ENCODE data around the gene PRKN. TPM values are rescaled to one million over a fixed set of nuclear protein-coding genes. Genes with fewer than 3 reads are reported as not detected.

The PRKN gene
- total RNA-seq, 2 donors from 2014 or later = 15.7 to 19.3 TPM

DNA sequence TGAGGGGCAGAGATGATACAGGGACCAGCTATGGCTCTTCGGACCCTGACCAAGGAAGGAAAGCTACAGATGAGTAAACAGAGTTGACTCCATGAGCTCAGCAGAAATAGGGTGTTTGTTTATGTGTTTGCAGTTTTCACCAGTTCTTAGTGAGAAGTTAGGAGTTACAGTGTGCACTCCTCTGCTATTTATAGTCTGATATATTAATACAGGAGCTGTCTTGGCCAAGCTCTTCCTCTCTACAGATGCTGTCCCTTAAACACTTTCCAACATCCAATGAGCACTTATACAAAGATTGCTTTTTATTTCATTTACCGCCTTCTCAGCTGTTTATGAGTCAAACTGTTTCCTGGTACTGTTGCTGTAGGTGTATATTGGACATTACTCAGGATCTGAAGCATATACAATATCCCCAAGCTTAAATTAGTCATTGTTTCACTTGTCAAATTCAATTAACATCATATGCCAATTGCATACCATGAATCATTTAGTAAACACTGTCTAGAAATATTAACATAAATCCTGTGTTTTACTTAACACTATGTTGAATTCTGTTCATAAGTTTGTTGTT, 618.0 kb downstream of the PRKN start:
- no peak for DNase-seq (ENCODE audit: low spot score)
- TF ChIP-seq, protein P1, sequence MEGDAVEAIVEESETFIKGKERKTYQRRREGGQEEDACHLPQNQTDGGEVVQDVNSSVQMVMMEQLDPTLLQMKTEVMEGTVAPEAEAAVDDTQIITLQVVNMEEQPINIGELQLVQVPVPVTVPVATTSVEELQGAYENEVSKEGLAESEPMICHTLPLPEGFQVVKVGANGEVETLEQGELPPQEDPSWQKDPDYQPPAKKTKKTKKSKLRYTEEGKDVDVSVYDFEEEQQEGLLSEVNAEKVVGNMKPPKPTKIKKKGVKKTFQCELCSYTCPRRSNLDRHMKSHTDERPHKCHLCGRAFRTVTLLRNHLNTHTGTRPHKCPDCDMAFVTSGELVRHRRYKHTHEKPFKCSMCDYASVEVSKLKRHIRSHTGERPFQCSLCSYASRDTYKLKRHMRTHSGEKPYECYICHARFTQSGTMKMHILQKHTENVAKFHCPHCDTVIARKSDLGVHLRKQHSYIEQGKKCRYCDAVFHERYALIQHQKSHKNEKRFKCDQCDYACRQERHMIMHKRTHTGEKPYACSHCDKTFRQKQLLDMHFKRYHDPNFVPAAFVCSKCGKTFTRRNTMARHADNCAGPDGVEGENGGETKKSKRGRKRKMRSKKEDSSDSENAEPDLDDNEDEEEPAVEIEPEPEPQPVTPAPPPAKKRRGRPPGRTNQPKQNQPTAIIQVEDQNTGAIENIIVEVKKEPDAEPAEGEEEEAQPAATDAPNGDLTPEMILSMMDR (IDR thresholded peaks at IDR 0.05) = no peak

GRCh38 chr6:162108041-162108440, 619.5 kb downstream of the PRKN start:
- no peak overlapping the region for H3K27ac ChIP-seq
- H3K9me3 ChIP-seq = no peaks in the 10 kb centered on the region
- DNase-seq (ENCODE audit: low spot score) = no peak
- no peaks in the 10 kb centered on the region for H3K36me3 ChIP-seq
- H3K27me3 ChIP-seq = no peaks in the 10 kb centered on the region
- no peaks in the 10 kb centered on the region for H3K4me1 ChIP-seq
- TF ChIP-seq, protein P1 (IDR thresholded peaks at IDR 0.05) = no peak
- no peak overlapping the region for H3K4me3 ChIP-seq

More for the DNA sequence above, 618.0 kb downstream of the PRKN start:
- Histone ChIP-seq H3K9me3 (no peaks in the 10 kb centered on the region), H3K27me3 (no peaks in the 10 kb centered on the region), H3K27ac (no peak overlapping the region), H3K4me1 (no peaks in the 10 kb centered on the region), H3K4me3 (no peak overlapping the region), H3K36me3 (no peaks in the 10 kb centered on the region)

DNA sequence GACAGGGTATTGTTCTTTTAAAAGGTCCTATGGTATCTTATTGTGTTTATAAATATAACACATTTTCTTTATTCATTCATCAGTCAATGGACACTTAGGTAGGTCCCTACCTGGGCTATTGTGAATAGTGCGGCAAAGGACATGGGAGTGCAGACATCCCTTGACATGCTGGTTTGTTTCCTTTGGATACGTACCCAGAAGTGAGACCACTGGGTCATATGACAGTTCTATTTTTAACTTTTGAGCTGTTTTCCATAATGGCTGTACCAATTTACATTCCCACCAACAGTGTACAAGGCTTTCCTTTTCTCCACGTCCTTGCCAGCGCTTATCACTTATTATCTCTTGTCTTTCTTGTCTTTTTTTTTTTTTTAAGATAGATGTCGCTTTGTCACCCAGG, 627.5 kb downstream of the PRKN start:
- DNase-seq (ENCODE audit: low spot score) = no peak
- H3K4me1 ChIP-seq = no peaks in the 10 kb centered on the region
- H3K4me3 ChIP-seq = no peak overlapping the region
- H3K27me3 ChIP-seq = no peaks in the 10 kb centered on the region
- H3K27ac ChIP-seq = no peak overlapping the region
- TF ChIP-seq, protein P1 (IDR thresholded peaks at IDR 0.05) = no peak
- H3K9me3 ChIP-seq = no peaks in the 10 kb centered on the region
- H3K36me3 ChIP-seq = no peaks in the 10 kb centered on the region

DNA sequence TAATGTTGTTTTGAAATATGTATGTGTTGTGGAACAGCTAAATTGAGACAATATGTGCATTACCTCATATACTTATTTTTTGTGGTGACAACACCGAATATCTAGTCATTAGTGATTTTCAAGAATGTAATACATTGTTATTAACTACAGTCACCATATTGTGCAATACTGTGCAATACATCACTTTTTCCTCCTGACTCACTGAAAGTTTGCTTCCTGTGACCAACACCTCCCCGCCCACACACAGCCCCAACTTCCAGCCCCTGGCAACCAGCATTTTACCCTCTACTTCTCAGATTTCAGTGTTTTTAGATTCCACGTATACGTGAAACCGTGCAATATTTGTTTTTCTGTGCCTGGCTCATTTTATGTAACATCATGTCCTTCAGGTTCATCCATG, 627.9 kb downstream of the PRKN start:
- Histone ChIP-seq H3K27ac (no peak overlapping the region), H3K4me3 (no peak overlapping the region), H3K36me3 (no peaks in the 10 kb centered on the region), H3K27me3 (no peaks in the 10 kb centered on the region), H3K9me3 (no peaks in the 10 kb centered on the region), H3K4me1 (no peaks in the 10 kb centered on the region)
- no peak for DNase-seq (ENCODE audit: low spot score)
- TF ChIP-seq, protein P1 (IDR thresholded peaks at IDR 0.05) = no peak

GRCh38 chr6:162092816-162093502, 634.6 kb downstream of the PRKN start:
- TF ChIP-seq, protein P1 (IDR thresholded peaks at IDR 0.05) = no peak
- no peaks in the 10 kb centered on the region for H3K36me3 ChIP-seq
- H3K27me3 ChIP-seq = no peaks in the 10 kb centered on the region
- no peak overlapping the region for H3K4me3 ChIP-seq
- H3K9me3 ChIP-seq = no peaks in the 10 kb centered on the region
- DNase-seq (ENCODE audit: low spot score) = no peak
- H3K4me1 ChIP-seq = peaks cover 0 to 6% of the 10 kb centered on the region in 2 donors
- no peak overlapping the region for H3K27ac ChIP-seq
